Stromal cell of bone marrow (primary cell): Measurements from ENCODE around the gene BLOC1S5.
"Not testable (repeated sequence)": the region's sequence is repeated elsewhere in the genome, so short reads cannot be mapped to it uniquely, and the experiment has no call there.

Experiments
- DNase-seq: peaks from one replicate; pipeline ENCODE4 v3.0.0-alpha.2; 2012; ENCODE audit warnings: low read depth

Gene BLOC1S5

GRCh38 chr6:8041913-8042583, 22.1 kb downstream of the BLOC1S5 start:
- DNase-seq, result no peak

GRCh38 chr6:8034107-8034506, 30.1 kb downstream of the BLOC1S5 start:
- not testable (repeated sequence) for DNase-seq

- no peak for DNase-seq
Observed at GRCh38 chr6:8030920-8031319, 33.3 kb downstream of the BLOC1S5 start.

- DNase-seq, result no peak
Observed at GRCh38 chr6:8029243-8029870, 34.8 kb downstream of the BLOC1S5 start.

- DNase-seq, result peak; percentile 45
Observed at GRCh38 chr6:8027965-8028651, 36.1 kb downstream of the BLOC1S5 start.

- no peak for DNase-seq
Observed at GRCh38 chr6:8026800-8027199, 37.4 kb downstream of the BLOC1S5 start.

GRCh38 chr6:8025191-8025590, 39.0 kb downstream of the BLOC1S5 start:
- no peak for DNase-seq

- DNase-seq, result no peak
Observed at GRCh38 chr6:8023638-8024037, 40.6 kb downstream of the BLOC1S5 start.

GRCh38 chr6:8020083-8020482, 44.1 kb downstream of the BLOC1S5 start:
- no peak for DNase-seq

- no peak for DNase-seq
Observed at GRCh38 chr6:8017705-8018104, 46.5 kb downstream of the BLOC1S5 start.

GRCh38 chr6:8017276-8017701, 46.9 kb downstream of the BLOC1S5 start:
- no peak for DNase-seq

- DNase-seq, result no peak
Observed at GRCh38 chr6:8014947-8015346, 49.2 kb downstream of the BLOC1S5 start.

- DNase-seq, result no peak
Observed at GRCh38 chr6:8013763-8014162, 50.4 kb downstream of the BLOC1S5 start.

- peak; percentile 18 for DNase-seq
Observed at GRCh38 chr6:8006208-8006607, 58.0 kb downstream of the BLOC1S5 start.

GRCh38 chr6:8005136-8005535, 59.1 kb downstream of the BLOC1S5 start:
- DNase-seq, result no peak

GRCh38 chr6:8000636-8001035, 63.6 kb downstream of the BLOC1S5 start:
- DNase-seq, result no peak

- no peak for DNase-seq
Observed at GRCh38 chr6:8000188-8000596, 64.0 kb downstream of the BLOC1S5 start.

- no peak for DNase-seq
Observed at GRCh38 chr6:7999201-7999600, 65.0 kb downstream of the BLOC1S5 start.

GRCh38 chr6:7998103-7998725, 66.0 kb downstream of the BLOC1S5 start:
- peak; percentile 20 for DNase-seq

- no peak for DNase-seq
Observed at GRCh38 chr6:7997286-7997685, 66.9 kb downstream of the BLOC1S5 start.

GRCh38 chr6:7996538-7997111, 67.6 kb downstream of the BLOC1S5 start:
- peak; percentile 8 for DNase-seq

- no peak for DNase-seq
Observed at GRCh38 chr6:7993952-7994351, 70.2 kb downstream of the BLOC1S5 start.
